ENCODE results near the gene HUS1B. TPM values are rescaled to one million over a fixed set of nuclear protein-coding genes. Genes with fewer than 3 reads are reported as not detected.

HUS1B gene
- total RNA-seq, 4 donors from 2014 or later = 3.3 to 8.4 (median 7.5) TPM; not detected in 1

DNA sequence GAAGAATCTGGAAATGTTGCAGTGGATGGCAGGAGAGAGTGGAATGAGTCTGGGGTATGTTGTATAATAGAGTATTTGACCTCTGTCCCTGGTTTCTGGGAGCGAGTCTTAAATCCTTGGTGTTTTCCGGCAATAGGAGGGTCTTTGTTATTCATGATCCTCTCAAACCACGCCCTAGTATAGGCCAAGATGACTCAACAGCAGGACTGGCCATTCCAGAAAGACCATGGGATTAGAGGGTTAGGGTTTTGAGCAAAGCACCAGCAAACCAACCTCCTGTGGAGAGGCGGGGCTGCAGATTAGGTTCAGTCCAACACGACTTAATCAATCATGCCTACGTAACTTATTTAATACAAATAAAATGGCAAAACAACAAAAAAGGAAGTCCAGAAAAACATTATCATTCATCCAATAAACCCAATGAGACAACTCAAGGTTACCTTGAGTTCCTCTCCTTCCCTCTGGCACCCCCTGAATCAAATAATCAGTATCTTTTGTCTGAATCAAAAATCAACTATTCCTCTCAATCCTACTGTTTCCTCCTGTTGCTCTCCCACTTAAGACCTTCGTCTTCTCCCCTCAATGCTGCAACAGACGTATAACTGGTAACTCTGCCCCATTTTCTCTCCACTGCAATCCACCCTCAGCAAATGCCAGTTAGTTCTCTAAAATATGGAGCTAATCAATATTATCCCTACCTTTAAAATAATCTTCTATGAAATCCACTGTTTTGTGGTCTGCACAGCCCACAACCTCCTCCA is 15.5 kb downstream of the HUS1B start:
- peaks cover 0 to 7% (median 0%) of the 10 kb centered on the region in 3 donors for H3K36me3 ChIP-seq
- TF ChIP-seq, protein P1, sequence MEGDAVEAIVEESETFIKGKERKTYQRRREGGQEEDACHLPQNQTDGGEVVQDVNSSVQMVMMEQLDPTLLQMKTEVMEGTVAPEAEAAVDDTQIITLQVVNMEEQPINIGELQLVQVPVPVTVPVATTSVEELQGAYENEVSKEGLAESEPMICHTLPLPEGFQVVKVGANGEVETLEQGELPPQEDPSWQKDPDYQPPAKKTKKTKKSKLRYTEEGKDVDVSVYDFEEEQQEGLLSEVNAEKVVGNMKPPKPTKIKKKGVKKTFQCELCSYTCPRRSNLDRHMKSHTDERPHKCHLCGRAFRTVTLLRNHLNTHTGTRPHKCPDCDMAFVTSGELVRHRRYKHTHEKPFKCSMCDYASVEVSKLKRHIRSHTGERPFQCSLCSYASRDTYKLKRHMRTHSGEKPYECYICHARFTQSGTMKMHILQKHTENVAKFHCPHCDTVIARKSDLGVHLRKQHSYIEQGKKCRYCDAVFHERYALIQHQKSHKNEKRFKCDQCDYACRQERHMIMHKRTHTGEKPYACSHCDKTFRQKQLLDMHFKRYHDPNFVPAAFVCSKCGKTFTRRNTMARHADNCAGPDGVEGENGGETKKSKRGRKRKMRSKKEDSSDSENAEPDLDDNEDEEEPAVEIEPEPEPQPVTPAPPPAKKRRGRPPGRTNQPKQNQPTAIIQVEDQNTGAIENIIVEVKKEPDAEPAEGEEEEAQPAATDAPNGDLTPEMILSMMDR (IDR thresholded peaks at IDR 0.05) = no peak
- TF ChIP-seq POLR2A (IDR thresholded peaks at IDR 0.05) = no peak
- no peak for TF ChIP-seq EP300 (IDR thresholded peaks at IDR 0.05)
- H3K9me3 ChIP-seq = no peaks in the 10 kb centered on the region
- 91 to 95% methylated on average over 8 of the region's 8 CpGs for WGBS, 2 donors
- DNase-seq (ENCODE audit: low spot score in 2 of 2) = no peak
- no peak overlapping the region for H3K4me3 ChIP-seq
- H3K27me3 ChIP-seq = no peaks in the 10 kb centered on the region
- H3K27ac ChIP-seq = no peak overlapping the region
- H3K4me1 ChIP-seq = peaks cover 0 to 3% (median 0%) of the 10 kb centered on the region in 4 donors

DNA sequence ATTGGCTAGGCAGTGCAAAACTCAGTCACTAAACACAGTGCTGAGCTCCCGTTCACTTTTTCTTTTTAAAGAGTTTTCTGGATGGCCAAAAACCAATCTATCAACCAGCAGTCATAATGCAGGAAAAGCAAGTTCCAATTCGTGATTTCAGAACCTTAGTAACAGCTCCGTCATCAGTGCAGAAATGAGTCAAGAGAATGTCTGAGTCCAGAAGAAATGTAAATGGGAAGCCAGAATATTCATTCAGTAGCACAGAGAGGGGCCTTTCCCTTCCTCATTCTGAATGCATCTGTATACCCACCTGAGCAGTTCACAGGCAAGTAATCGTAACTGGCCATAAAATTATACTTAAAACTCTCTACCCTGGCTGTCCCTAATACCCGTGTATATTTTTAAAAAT is 20.4 kb downstream of the HUS1B start:
- H3K4me1 ChIP-seq = peaks cover 0 to 4% (median 0%) of the 10 kb centered on the region in 4 donors
- H3K27me3 ChIP-seq = no peaks in the 10 kb centered on the region
- no peak for DNase-seq (ENCODE audit: low spot score in 2 of 2)
- WGBS, 2 donors = 67 to 81% methylated on average over 5 of the region's 5 CpGs
- no peaks in the 10 kb centered on the region for H3K9me3 ChIP-seq
- no peak overlapping the region for H3K4me3 ChIP-seq
- TF ChIP-seq EP300 (IDR thresholded peaks at IDR 0.05) (no peak), POLR2A (IDR thresholded peaks at IDR 0.05) (no peak)
- TF ChIP-seq, protein P1 (IDR thresholded peaks at IDR 0.05) = no peak
- H3K27ac ChIP-seq = no peak overlapping the region
- peaks cover 0 to 24% (median 0%) of the 10 kb centered on the region in 3 donors for H3K36me3 ChIP-seq

DNA sequence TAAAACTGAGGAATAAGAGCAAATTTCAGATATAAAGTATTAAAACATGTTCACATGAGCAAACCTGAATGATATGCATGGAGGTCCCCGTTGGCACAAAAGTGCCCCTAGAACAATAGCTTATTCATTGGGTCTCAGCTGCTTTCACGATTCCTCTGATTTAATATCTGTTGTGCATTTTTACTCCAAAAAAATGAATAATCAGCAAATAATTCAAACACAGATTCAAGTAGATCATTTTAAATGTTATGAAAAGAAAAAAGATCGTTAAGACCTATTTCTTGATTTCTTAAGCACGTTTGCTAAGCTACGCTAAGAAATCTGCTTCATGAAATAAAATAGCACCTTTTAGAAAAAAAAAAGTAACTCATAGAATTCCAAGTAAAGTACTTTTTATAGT is 21.7 kb downstream of the HUS1B start:
- WGBS, 2 donors = 43 to 49% methylated on average over 5 of the region's 5 CpGs
- peaks cover 0 to 32% (median 0%) of the 10 kb centered on the region in 3 donors for H3K36me3 ChIP-seq
- H3K4me3 ChIP-seq = no peak overlapping the region
- DNase-seq (ENCODE audit: low spot score in 2 of 2) = no peak
- peaks cover 0 to 4% (median 0%) of the 10 kb centered on the region in 4 donors for H3K4me1 ChIP-seq
- no peaks in the 10 kb centered on the region for H3K9me3 ChIP-seq
- H3K27ac ChIP-seq = no peak overlapping the region
- TF ChIP-seq, protein P1 (IDR thresholded peaks at IDR 0.05) = no peak
- TF ChIP-seq EP300 (IDR thresholded peaks at IDR 0.05) (no peak), POLR2A (IDR thresholded peaks at IDR 0.05) (no peak)
- H3K27me3 ChIP-seq = no peaks in the 10 kb centered on the region

DNA sequence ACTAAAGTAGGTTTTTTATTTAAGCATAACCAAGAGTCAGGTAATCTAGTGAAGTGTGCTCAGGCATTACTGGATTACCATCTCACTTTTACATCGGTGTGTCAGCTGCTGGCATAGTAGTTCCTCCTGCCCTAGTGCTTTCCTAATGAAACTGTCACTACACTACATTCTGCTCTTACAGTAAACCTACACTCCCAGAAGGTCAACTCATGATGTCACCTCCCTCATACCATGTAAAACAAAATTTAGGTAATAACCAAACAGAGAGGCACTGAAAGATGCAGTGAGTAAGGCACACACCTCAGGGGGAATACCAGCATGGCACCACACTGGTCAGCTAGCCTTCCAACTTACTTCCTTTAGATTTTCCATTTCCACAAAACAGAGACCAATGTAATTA is 23.3 kb downstream of the HUS1B start:
- TF ChIP-seq POLR2A (IDR thresholded peaks at IDR 0.05) (no peak), EP300 (IDR thresholded peaks at IDR 0.05) (no peak)
- TF ChIP-seq, protein P1 (IDR thresholded peaks at IDR 0.05) = no peak
- no peak for DNase-seq (ENCODE audit: low spot score in 2 of 2)
- WGBS, 2 donors = 91 to 96% methylated on average over 1 of the region's 1 CpG

DNA sequence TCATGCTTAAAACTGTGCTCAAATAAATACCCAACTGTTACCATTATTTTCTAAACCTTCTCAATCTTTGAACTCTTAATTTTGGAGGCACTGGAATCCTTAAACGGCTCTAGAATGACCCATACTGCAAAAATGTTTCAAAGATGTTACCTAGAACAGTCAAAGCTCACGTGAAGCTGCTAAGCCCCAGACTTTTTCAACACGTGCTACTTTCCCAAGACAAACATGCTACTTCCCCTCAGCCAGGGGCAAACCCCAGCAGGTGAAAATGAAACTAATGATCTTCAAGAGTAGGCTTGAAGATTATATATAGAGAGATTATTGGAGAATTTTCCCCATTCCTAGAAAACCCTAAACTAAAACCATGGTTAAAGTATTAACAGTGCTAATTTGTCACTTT is 28.1 kb downstream of the HUS1B start:
- Histone ChIP-seq H3K27ac (no peak overlapping the region), H3K9me3 (no peaks in the 10 kb centered on the region), H3K27me3 (no peaks in the 10 kb centered on the region), H3K4me3 (no peak overlapping the region), H3K4me1 (no peaks in the 10 kb centered on the region), H3K36me3 (peaks cover 0 to 10% (median 0%) of the 10 kb centered on the region in 3 donors)
- TF ChIP-seq EP300 (IDR thresholded peaks at IDR 0.05) = no peak
- TF ChIP-seq POLR2A (IDR thresholded peaks at IDR 0.05) = no peak
- TF ChIP-seq, protein P1 (IDR thresholded peaks at IDR 0.05) = no peak
- no peak for DNase-seq (ENCODE audit: low spot score in 2 of 2)
- 84 to 87% methylated on average over 3 of the region's 3 CpGs for WGBS, 2 donors

More for the DNA sequence above, 23.3 kb downstream of the HUS1B start:
- H3K27ac ChIP-seq = no peak overlapping the region
- H3K9me3 ChIP-seq = no peaks in the 10 kb centered on the region
- no peak overlapping the region for H3K4me3 ChIP-seq
- H3K36me3 ChIP-seq = peaks cover 0 to 32% (median 0%) of the 10 kb centered on the region in 3 donors
- H3K27me3 ChIP-seq = no peaks in the 10 kb centered on the region
- H3K4me1 ChIP-seq = peaks cover 0 to 4% (median 0%) of the 10 kb centered on the region in 4 donors

Data from tibial nerve (tissue), 4 donors.